ENCODE results near the gene SBF2. TPM values are rescaled to one million over a fixed set of nuclear protein-coding genes. Genes with fewer than 3 reads are reported as not detected.
A peak's percentile ranks its signal among the peaks of the same experiment; 100 is the strongest.
"Not testable (repeated sequence)": the region's sequence is repeated elsewhere in the genome, so short reads cannot be mapped to it uniquely, and the experiment has no call there.

SBF2 gene
- total and polyA plus RNA-seq, 5 donors from 2014 or later = 1.1 to 5.5 (median 2.1) TPM

GRCh38 chr11:9916480-9916879 lies 377.5 kb downstream of the SBF2 start:
- H3K4me3 Mint-ChIP-seq = no peak overlapping the region
- Histone ChIP-seq H3K4me3 (ENCODE audit: low read depth, low read length) (no peak overlapping the region), H3K27ac (ENCODE audit: insufficient read depth, low read length, poor library complexity, severe bottlenecking) (no peak overlapping the region), H3K4me1 (ENCODE audit: control insufficient read depth, insufficient read depth, low read length, poor library complexity, severe bottlenecking) (no peaks in the 10 kb centered on the region), H3K9me3 (ENCODE audit: control insufficient read depth in 2 of 2, low read length in 2 of 2) (no peaks in the 10 kb centered on the region), H3K27me3 (ENCODE audit: control insufficient read depth, insufficient read depth, low read length) (no peaks in the 10 kb centered on the region), H3K36me3 (ENCODE audit: control insufficient read depth, insufficient read depth, low read length) (no peaks in the 10 kb centered on the region)
- DNase-seq (no peak), ATAC-seq (ENCODE audit: low read depth in 2 of 2) (no peak)
- peaks cover 0 to 2% (median 0%) of the 10 kb centered on the region in 7 donors for H3K9me3 Mint-ChIP-seq
- H3K36me3 Mint-ChIP-seq = no peaks in the 10 kb centered on the region
- H3K27ac Mint-ChIP-seq = no peak overlapping the region
- H3K27me3 Mint-ChIP-seq = peaks cover 4% of the 10 kb centered on the region
- H3K4me1 Mint-ChIP-seq = no peaks in the 10 kb centered on the region

GRCh38 chr11:9914064-9914463 lies 380.0 kb downstream of the SBF2 start:
- no peak overlapping the region for H3K4me3 ChIP-seq (ENCODE audit: low read depth, low read length)

DNA sequence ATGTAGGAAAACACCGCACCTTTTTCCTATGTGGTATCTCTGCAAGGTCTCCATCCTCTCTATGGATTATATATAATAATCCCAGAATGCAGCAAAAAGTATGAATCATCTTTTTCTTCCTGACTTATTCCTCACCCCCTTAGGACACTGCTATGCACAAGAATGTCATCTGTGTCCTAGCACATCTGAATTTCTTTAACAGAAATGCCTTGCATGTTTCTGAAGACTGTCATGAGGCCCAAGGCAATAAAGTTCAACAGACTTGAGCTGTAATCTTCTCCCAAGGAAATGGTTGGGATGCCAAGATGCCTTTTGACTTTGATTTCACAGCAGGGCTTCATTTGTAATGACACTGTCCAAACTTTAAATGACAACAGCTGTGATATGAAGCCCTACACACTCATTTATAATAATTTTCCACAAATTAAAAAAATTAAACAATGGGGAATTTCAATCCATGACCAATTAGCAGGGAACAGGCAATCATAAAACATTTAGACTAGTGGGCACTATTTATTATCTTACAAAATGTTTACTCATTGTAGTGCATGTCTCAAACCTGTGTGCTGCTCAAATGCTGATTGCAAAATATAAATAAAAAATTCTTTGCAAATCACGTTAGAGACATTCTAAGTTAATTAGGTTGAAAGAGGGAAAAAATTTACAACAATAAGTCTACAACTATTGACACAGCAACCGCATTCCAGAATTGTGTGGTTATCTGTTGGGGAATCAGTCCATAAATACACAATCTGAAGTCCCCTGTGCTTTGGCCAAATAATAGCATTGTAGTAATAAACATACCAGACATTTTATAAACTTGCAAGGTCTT lies 387.8 kb downstream of the SBF2 start:
- no peak overlapping the region for H3K4me3 ChIP-seq (ENCODE audit: low read depth, low read length)
- H3K27ac ChIP-seq (ENCODE audit: insufficient read depth, low read length, poor library complexity, severe bottlenecking) = no peak overlapping the region
- Mint-ChIP-seq H3K4me1 (no peaks in the 10 kb centered on the region), H3K36me3 (no peaks in the 10 kb centered on the region), H3K4me3 (no peak overlapping the region), H3K27me3 (peaks cover 12% of the 10 kb centered on the region), H3K27ac (no peak overlapping the region), H3K9me3 (peaks cover 0 to 2% (median 0%) of the 10 kb centered on the region in 7 donors)
- DNase-seq (no peak), ATAC-seq (ENCODE audit: low read depth in 2 of 2) (no peak)
- no peaks in the 10 kb centered on the region for H3K9me3 ChIP-seq (ENCODE audit: control insufficient read depth in 2 of 2, low read length in 2 of 2)
- no peaks in the 10 kb centered on the region for H3K4me1 ChIP-seq (ENCODE audit: control insufficient read depth, insufficient read depth, low read length, poor library complexity, severe bottlenecking)
- no peaks in the 10 kb centered on the region for H3K36me3 ChIP-seq (ENCODE audit: control insufficient read depth, insufficient read depth, low read length)
- no peaks in the 10 kb centered on the region for H3K27me3 ChIP-seq (ENCODE audit: control insufficient read depth, insufficient read depth, low read length)

More at GRCh38 chr11:9914064-9914463, 380.0 kb downstream of the SBF2 start:
- DNase-seq (no peak), ATAC-seq (ENCODE audit: low read depth in 2 of 2) (no peak)
- H3K4me3 Mint-ChIP-seq = no peak overlapping the region
- H3K4me1 ChIP-seq (ENCODE audit: control insufficient read depth, insufficient read depth, low read length, poor library complexity, severe bottlenecking) = no peaks in the 10 kb centered on the region
- no peak overlapping the region for H3K27ac Mint-ChIP-seq
- no peaks in the 10 kb centered on the region for H3K36me3 Mint-ChIP-seq
- H3K36me3 ChIP-seq (ENCODE audit: control insufficient read depth, insufficient read depth, low read length) = no peaks in the 10 kb centered on the region
- H3K27me3 Mint-ChIP-seq = no peaks in the 10 kb centered on the region
- peaks cover 0 to 3% (median 0%) of the 10 kb centered on the region in 7 donors for H3K9me3 Mint-ChIP-seq
- no peak overlapping the region for H3K27ac ChIP-seq (ENCODE audit: insufficient read depth, low read length, poor library complexity, severe bottlenecking)
- H3K27me3 ChIP-seq (ENCODE audit: control insufficient read depth, insufficient read depth, low read length) = no peaks in the 10 kb centered on the region
- no peaks in the 10 kb centered on the region for H3K4me1 Mint-ChIP-seq
- no peaks in the 10 kb centered on the region for H3K9me3 ChIP-seq (ENCODE audit: control insufficient read depth in 2 of 2, low read length in 2 of 2)

DNA sequence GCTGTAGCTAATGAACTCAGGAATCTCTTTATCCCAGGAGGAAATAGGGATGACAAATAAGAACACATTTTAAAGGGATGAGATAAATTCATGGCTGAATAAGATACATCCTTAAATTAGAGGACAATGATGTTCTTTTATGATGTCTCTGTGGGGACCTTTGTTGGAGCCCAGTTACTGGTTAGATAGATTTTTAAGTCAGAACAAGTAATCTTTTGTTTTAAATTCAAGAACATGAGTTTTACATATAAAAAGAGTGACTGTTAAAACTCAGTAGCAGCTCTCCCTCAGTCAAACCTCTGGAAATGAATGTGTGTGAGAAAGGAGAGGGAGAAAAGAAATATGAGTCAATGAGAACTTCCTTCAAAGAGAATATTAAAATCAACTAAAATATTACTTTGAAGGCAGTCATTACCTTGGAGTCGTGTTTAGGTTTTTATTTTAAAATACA lies 388.5 kb downstream of the SBF2 start:
- Histone ChIP-seq H3K4me3 (ENCODE audit: low read depth, low read length) (no peak overlapping the region), H3K4me1 (ENCODE audit: control insufficient read depth, insufficient read depth, low read length, poor library complexity, severe bottlenecking) (no peaks in the 10 kb centered on the region), H3K27me3 (ENCODE audit: control insufficient read depth, insufficient read depth, low read length) (no peaks in the 10 kb centered on the region), H3K36me3 (ENCODE audit: control insufficient read depth, insufficient read depth, low read length) (no peaks in the 10 kb centered on the region), H3K9me3 (ENCODE audit: control insufficient read depth in 2 of 2, low read length in 2 of 2) (no peaks in the 10 kb centered on the region), H3K27ac (ENCODE audit: insufficient read depth, low read length, poor library complexity, severe bottlenecking) (no peak overlapping the region)
- Mint-ChIP-seq H3K27ac (no peak overlapping the region), H3K4me3 (no peak overlapping the region), H3K4me1 (no peaks in the 10 kb centered on the region), H3K36me3 (no peaks in the 10 kb centered on the region), H3K9me3 (peaks cover 0 to 2% (median 0%) of the 10 kb centered on the region in 7 donors), H3K27me3 (peaks cover 12% of the 10 kb centered on the region)
- ATAC-seq (ENCODE audit: low read depth in 2 of 2) (no peak), DNase-seq (no peak)

- H3K4me1 Mint-ChIP-seq = no peaks in the 10 kb centered on the region
- no peak overlapping the region for H3K4me3 ChIP-seq (ENCODE audit: low read depth, low read length)
- peaks cover 12% of the 10 kb centered on the region for H3K27me3 Mint-ChIP-seq
- no peak for DNase-seq
- ATAC-seq (ENCODE audit: low read depth in 2 of 2) = no peak
- H3K9me3 Mint-ChIP-seq = peaks cover 0 to 1% (median 0%) of the 10 kb centered on the region in 7 donors
- H3K36me3 Mint-ChIP-seq = peaks cover 3% of the 10 kb centered on the region
- no peak overlapping the region for H3K27ac Mint-ChIP-seq
- no peak overlapping the region for H3K4me3 Mint-ChIP-seq
- H3K27me3 ChIP-seq (ENCODE audit: control insufficient read depth, insufficient read depth, low read length) = no peaks in the 10 kb centered on the region
- no peak overlapping the region for H3K27ac ChIP-seq (ENCODE audit: insufficient read depth, low read length, poor library complexity, severe bottlenecking)
- H3K9me3 ChIP-seq (ENCODE audit: control insufficient read depth in 2 of 2, low read length in 2 of 2) = no peaks in the 10 kb centered on the region
- H3K4me1 ChIP-seq (ENCODE audit: control insufficient read depth, insufficient read depth, low read length, poor library complexity, severe bottlenecking) = no peaks in the 10 kb centered on the region
- no peaks in the 10 kb centered on the region for H3K36me3 ChIP-seq (ENCODE audit: control insufficient read depth, insufficient read depth, low read length)
Observed at GRCh38 chr11:9903579-9903978, 390.4 kb downstream of the SBF2 start.

DNA sequence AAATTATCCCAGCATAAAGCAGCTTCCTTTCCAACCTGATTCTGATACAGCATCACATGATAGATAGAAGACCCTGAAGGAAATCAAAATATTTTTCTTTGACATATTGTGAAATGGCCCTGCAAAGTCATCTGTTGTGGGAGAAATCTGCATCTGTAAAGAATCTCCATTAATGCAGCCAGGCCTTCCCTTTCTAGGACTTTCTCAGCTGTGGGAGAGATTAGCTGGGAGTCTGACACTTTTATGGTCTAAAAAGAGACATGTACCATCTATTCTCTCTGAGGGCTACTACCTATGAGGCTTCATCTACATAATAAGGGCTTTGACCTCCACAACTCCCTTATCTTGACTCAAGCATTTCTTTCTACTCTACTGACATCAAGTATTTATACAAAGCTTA lies 392.1 kb downstream of the SBF2 start:
- H3K27ac ChIP-seq (ENCODE audit: insufficient read depth, low read length, poor library complexity, severe bottlenecking) = no peak overlapping the region
- H3K9me3 ChIP-seq (ENCODE audit: control insufficient read depth in 2 of 2, low read length in 2 of 2) = no peaks in the 10 kb centered on the region
- DNase-seq (no peak), ATAC-seq (ENCODE audit: low read depth in 2 of 2) (no peak)
- no peaks in the 10 kb centered on the region for H3K27me3 ChIP-seq (ENCODE audit: control insufficient read depth, insufficient read depth, low read length)
- Mint-ChIP-seq H3K4me1 (no peaks in the 10 kb centered on the region), H3K4me3 (no peak overlapping the region), H3K27me3 (peaks cover 12% of the 10 kb centered on the region), H3K27ac (no peak overlapping the region), H3K9me3 (peaks cover 0 to 1% (median 0%) of the 10 kb centered on the region in 7 donors), H3K36me3 (peaks cover 3% of the 10 kb centered on the region)
- no peaks in the 10 kb centered on the region for H3K36me3 ChIP-seq (ENCODE audit: control insufficient read depth, insufficient read depth, low read length)
- H3K4me3 ChIP-seq (ENCODE audit: low read depth, low read length) = no peak overlapping the region
- no peaks in the 10 kb centered on the region for H3K4me1 ChIP-seq (ENCODE audit: control insufficient read depth, insufficient read depth, low read length, poor library complexity, severe bottlenecking)

DNA sequence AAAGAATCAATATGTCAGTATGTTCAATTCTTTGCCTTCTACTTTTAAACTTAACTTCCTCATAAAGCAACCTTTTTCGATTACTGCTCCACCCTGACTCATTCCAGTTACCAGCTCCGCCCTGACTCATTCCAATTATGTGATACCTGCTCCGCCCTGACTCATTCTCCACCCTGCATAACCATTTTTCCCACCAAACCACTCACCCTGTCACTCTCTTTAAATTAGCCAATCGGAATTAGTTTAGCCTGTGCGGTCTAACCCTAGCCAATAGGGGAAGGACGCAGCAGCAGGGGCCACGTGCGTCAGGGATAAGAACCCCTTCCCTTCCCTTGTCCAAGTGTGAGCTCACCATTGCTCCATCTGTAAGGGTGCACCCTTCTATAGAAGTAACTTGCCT lies 393.8 kb downstream of the SBF2 start:
- H3K4me3 Mint-ChIP-seq; ATAC-seq (ENCODE audit: low read depth in 2 of 2); H3K4me1 Mint-ChIP-seq; H3K27ac ChIP-seq (ENCODE audit: insufficient read depth, low read length, poor library complexity, severe bottlenecking); H3K9me3 ChIP-seq (ENCODE audit: control insufficient read depth in 2 of 2, low read length in 2 of 2); H3K4me3 ChIP-seq (ENCODE audit: low read depth, low read length); DNase-seq; H3K36me3 ChIP-seq (ENCODE audit: control insufficient read depth, insufficient read depth, low read length); H3K27me3 ChIP-seq (ENCODE audit: control insufficient read depth, insufficient read depth, low read length); H3K9me3 Mint-ChIP-seq; H3K4me1 ChIP-seq (ENCODE audit: control insufficient read depth, insufficient read depth, low read length, poor library complexity, severe bottlenecking); H3K36me3 Mint-ChIP-seq: not testable (repeated sequence)
- H3K27me3 Mint-ChIP-seq = peaks cover 18% of the 10 kb centered on the region
- H3K27ac Mint-ChIP-seq = peak overlapping the region in 1 of 3 donors; percentile 33

GRCh38 chr11:9899676-9900075 lies 394.3 kb downstream of the SBF2 start:
- Mint-ChIP-seq H3K27me3 (peaks cover 15% of the 10 kb centered on the region), H3K4me1 (no peaks in the 10 kb centered on the region), H3K36me3 (peaks cover 14% of the 10 kb centered on the region), H3K9me3 (peaks cover 0 to 6% (median 0%) of the 10 kb centered on the region in 7 donors), H3K27ac (no peak overlapping the region), H3K4me3 (no peak overlapping the region)
- Histone ChIP-seq H3K27me3 (ENCODE audit: control insufficient read depth, insufficient read depth, low read length) (no peaks in the 10 kb centered on the region), H3K4me3 (ENCODE audit: low read depth, low read length) (no peak overlapping the region), H3K27ac (ENCODE audit: insufficient read depth, low read length, poor library complexity, severe bottlenecking) (no peak overlapping the region), H3K36me3 (ENCODE audit: control insufficient read depth, insufficient read depth, low read length) (no peaks in the 10 kb centered on the region), H3K9me3 (ENCODE audit: control insufficient read depth in 2 of 2, low read length in 2 of 2) (no peaks in the 10 kb centered on the region), H3K4me1 (ENCODE audit: control insufficient read depth, insufficient read depth, low read length, poor library complexity, severe bottlenecking) (no peaks in the 10 kb centered on the region)
- ATAC-seq (ENCODE audit: low read depth in 2 of 2) = no peak
- DNase-seq = no peak
